Measurements from ENCODE around the gene ZNF331.

DNA sequence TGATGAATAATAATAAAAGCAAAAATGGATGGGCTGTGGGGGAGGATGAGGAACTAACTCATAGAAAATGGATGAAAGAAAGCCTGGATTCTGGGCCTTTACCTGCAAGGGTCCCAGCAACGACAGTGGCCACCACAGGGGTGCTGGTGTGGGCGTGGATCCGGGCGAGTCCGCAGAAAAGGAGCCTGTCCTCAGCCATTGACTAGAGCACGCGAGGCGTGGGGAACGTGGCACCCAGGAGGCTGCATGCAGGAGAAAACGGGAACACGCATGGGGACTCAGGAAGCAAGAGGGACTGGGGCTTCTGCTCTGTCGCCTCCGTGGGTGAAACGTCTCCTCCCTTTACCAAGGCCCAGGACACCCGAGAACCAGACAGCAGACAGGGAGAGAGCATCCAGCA is 68.1 kb downstream of the ZNF331 start:
- TF ChIP-seq, protein P1, sequence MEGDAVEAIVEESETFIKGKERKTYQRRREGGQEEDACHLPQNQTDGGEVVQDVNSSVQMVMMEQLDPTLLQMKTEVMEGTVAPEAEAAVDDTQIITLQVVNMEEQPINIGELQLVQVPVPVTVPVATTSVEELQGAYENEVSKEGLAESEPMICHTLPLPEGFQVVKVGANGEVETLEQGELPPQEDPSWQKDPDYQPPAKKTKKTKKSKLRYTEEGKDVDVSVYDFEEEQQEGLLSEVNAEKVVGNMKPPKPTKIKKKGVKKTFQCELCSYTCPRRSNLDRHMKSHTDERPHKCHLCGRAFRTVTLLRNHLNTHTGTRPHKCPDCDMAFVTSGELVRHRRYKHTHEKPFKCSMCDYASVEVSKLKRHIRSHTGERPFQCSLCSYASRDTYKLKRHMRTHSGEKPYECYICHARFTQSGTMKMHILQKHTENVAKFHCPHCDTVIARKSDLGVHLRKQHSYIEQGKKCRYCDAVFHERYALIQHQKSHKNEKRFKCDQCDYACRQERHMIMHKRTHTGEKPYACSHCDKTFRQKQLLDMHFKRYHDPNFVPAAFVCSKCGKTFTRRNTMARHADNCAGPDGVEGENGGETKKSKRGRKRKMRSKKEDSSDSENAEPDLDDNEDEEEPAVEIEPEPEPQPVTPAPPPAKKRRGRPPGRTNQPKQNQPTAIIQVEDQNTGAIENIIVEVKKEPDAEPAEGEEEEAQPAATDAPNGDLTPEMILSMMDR (IDR thresholded peaks at IDR 0.05; ENCODE audit: low read depth, low read length) = no peak
- TF ChIP-seq EZH2phosphoT487 (IDR thresholded peaks at IDR 0.05; ENCODE audit: low read depth) = no peak
